K562 (cell line): ENCODE data around the gene DENND6A. TPM values are rescaled to one million over a fixed set of nuclear protein-coding genes. Genes with fewer than 3 reads are reported as not detected.

ENCODE experiments used
- ATAC-seq: fragments of 200-7000 bp; cut with Tn5 transposase; 3 replicates; pipeline ENCODE4 v1.9.1; 2020; ENCODE audit warnings: moderate library complexity
- BruUV-seq: library from RNA; stranded (reverse); fragments of 400-500 nt; replicated peaks from 2 replicates; lab custom pipeline; 2021; lab: Mats Ljungman, UMichigan
- CTCF ChIA-PET: fragments of 300-600 bp; formaldehyde crosslinking; extraction: SDS; loops from one replicate; lab custom pipeline; 2021; ENCODE audit warnings: low intra/inter-chr PET ratio; lab: Yijun Ruan, JAX
- POLR2A ChIA-PET: fragments of 300-600, 350-650 bp; sonication (Branson Sonifier 250); formaldehyde crosslinking; extraction: SDS; loops from one replicate; lab custom pipeline; 2021; ENCODE audit warnings: antibody characterized with exemption, inconsistent platforms; lab: Yijun Ruan, JAX
- DNase-seq, 4 experiments: peaks; one replicate each; pipeline versions ENCODE4 v3.0.0 to v3.0.0-alpha.2; 2011 to 2018; ENCODE audit warnings: low spot score in 3 of 4, mixed read lengths in 3 of 4; ENCODE audit errors: extremely low read depth in 1 of 4
- FAIRE-seq: peaks from 2 replicates; lab custom pipeline; 2011; peaks lifted over from hg19 to GRCh38; lab: Jason Lieb, UNC
- H2AFZ ChIP-seq: 2 replicates; pipeline ENCODE4 v1.6.0; 2011; ENCODE audit warnings: low read depth, low read length, control low read depth, inconsistent platforms
- H3K27ac ChIP-seq: fragments of 200-600 bp; 3 replicates; pipeline ENCODE4 v1.8.0; 2011; ENCODE audit warnings: low read depth, mild to moderate bottlenecking, control low read depth, inconsistent platforms, low read length, moderate library complexity, mixed read lengths; ENCODE audit errors: extremely low read depth
- H3K27me3 ChIP-seq, 2 experiments: fragments of 300-600 bp in 1 of 2; 2 replicates in 1 of 2; 3 replicates in 1 of 2; pipeline versions ENCODE4 v1.6.0 to v1.8.0; 2011; ENCODE audit warnings: inconsistent platforms in 2 of 2, low read length in 2 of 2, mild to moderate bottlenecking in 1 of 2, mixed read lengths in 1 of 2, moderate library complexity in 1 of 2; ENCODE audit not compliant: control insufficient read depth in 2 of 2, insufficient read depth in 2 of 2
- H3K36me3 ChIP-seq: fragments of 300-600 bp; 3 replicates; pipeline ENCODE4 v1.8.0; 2011; ENCODE audit warnings: mild to moderate bottlenecking, low read length, inconsistent platforms; ENCODE audit not compliant: control insufficient read depth, insufficient read depth
- H3K4me1 ChIP-seq, 2 experiments: fragments of 200-600 bp in 1 of 2; replicated peaks in 1 of 2; 2 replicates in 1 of 2; 3 replicates in 1 of 2; pipeline versions ENCODE4 v1.5.1 to v1.8.0; 2011; ENCODE audit warnings: inconsistent platforms in 2 of 2, low read length in 2 of 2, mild to moderate bottlenecking in 1 of 2, mixed read lengths in 1 of 2, moderate library complexity in 1 of 2; ENCODE audit not compliant: control insufficient read depth in 2 of 2, insufficient read depth in 2 of 2
- H3K4me2 ChIP-seq: 2 replicates; pipeline ENCODE4 v1.6.1; 2011; ENCODE audit warnings: low read length, control low read depth, inconsistent platforms, mixed read lengths; ENCODE audit not compliant: insufficient read depth
- H3K4me3 ChIP-seq: fragments of 200-600 bp; sonication (generic), shearing (Covaris generic); 2 replicates; pipeline ENCODE4 v1.5.1; 2016; ENCODE audit warnings: control low read depth, inconsistent platforms
- H3K79me2 ChIP-seq: fragments of 200-600 bp; 3 replicates; pipeline ENCODE4 v1.8.0; 2011; ENCODE audit warnings: low read length, inconsistent platforms; ENCODE audit not compliant: control insufficient read depth, insufficient read depth
- H3K9ac ChIP-seq, 2 experiments: 2 replicates each; pipeline versions ENCODE4 v1.6.0 to v1.6.1; 2011; ENCODE audit warnings: low read depth in 2 of 2, low read length in 2 of 2, control low read depth in 1 of 2, inconsistent platforms in 1 of 2, mild to moderate bottlenecking in 1 of 2, mixed read lengths in 1 of 2; ENCODE audit not compliant: insufficient read depth in 1 of 2
- H3K9me1 ChIP-seq: one replicate; pipeline ENCODE4 v1.6.0; 2011; ENCODE audit warnings: inconsistent platforms, mild to moderate bottlenecking, low read length, moderate library complexity; ENCODE audit not compliant: control insufficient read depth, insufficient read depth
- H3K9me3 ChIP-seq: replicated peaks from 2 replicates; pipeline ENCODE4 v1.5.1; 2011; ENCODE audit warnings: low read depth, low read length, inconsistent platforms; ENCODE audit not compliant: control insufficient read depth, insufficient read depth
- H4K20me1 ChIP-seq: replicated peaks from 2 replicates; pipeline ENCODE4 v1.6.1; 2011; ENCODE audit warnings: low read length, inconsistent platforms, mixed read lengths; ENCODE audit not compliant: control insufficient read depth, insufficient read depth
- BCL6 ChIP-seq: fragments of 250-450 bp; sonication (Bioruptor Pico); IDR thresholded peaks from 2 replicates; pipeline ENCODE4 v1.4.0; 2020
- NUFIP1 ChIP-seq: fragments of 450-650 bp; IDR thresholded peaks from 2 replicates; pipeline ENCODE4 v1.6.1; 2018; ENCODE audit not compliant: partially characterized antibody
- TAF15 ChIP-seq: fragments of 200-400 bp; formaldehyde crosslinking; IDR thresholded peaks from 2 replicates; pipeline ENCODE4 v1.6.1; 2017; ENCODE audit warnings: mild to moderate bottlenecking, low read depth, low read length, moderate library complexity
- TGIF2 ChIP-seq: sonication (generic); formaldehyde crosslinking; IDR thresholded peaks from 2 replicates; pipeline ENCODE4 v1.8.1; 2022; ENCODE audit warnings: mild to moderate bottlenecking, missing genetic modification reagents, moderate library complexity
- ZBED1 ChIP-seq: IDR thresholded peaks from 2 replicates; pipeline ENCODE4 v1.6.1; 2014
- ZNF263 ChIP-seq: sonication (generic); formaldehyde crosslinking; IDR thresholded peaks from 2 replicates; pipeline ENCODE4 v1.8.0; 2022; ENCODE audit warnings: mild to moderate bottlenecking, missing genetic modification reagents, borderline replicate concordance
- ZNF354B ChIP-seq: fragments of 250-450 bp; sonication (Bioruptor Pico); IDR thresholded peaks from 2 replicates; pipeline ENCODE4 v1.4.0; 2020
- ZNF830 ChIP-seq: fragments of 250-450 bp; sonication (Bioruptor Pico); IDR thresholded peaks from 2 replicates; pipeline ENCODE4 v1.5.0; 2021; ENCODE audit warnings: mild to moderate bottlenecking
- WGBS: fragments of 100-300 bp; shearing (Covaris generic); methylation state at CpG from one replicate; pipeline ENCODE4 v1.1.6; 2016; ENCODE audit warnings: low coverage, mixed read lengths; ENCODE audit not compliant: insufficient coverage; ENCODE audit errors: missing lambda C conversion rate; 5-methylcytosine and 5-hydroxymethylcytosine counted together
- in situ Hi-C: fragments of 300-500 bp; cut with MboI; formaldehyde crosslinking; loops from 4 replicates; pipeline ENCODE4 v1.15.0; 2018; ENCODE audit warnings: inconsistent platforms, mixed read lengths
- intact Hi-C: fragments of 100-400 bp; cut with micrococcal nuclease; formaldehyde crosslinking; loops from 2 replicates; pipeline ENCODE4 v1.14.2; 2022
- polyA plus RNA-seq, 8 experiments: library from polyadenylated mRNA; depleted of rRNA in 4 of 8; stranded (reverse) in 5 of 8; unstranded in 3 of 8; fragments of >200 nt; fragmentation: Nextera tagmentation in 2 of 8; fragmentation: Illumina TruSeq in 1 of 8; extraction: Ambion mirVana in 2 of 8; extraction: Trizol in 1 of 8; gene quantifications; 2 replicates each; pipeline versions ENCODE4 v1.2.1 to v1.2.3, GENCODE V29; 2011 to 2014; ENCODE audit warnings: inconsistent platforms in 1 of 8, missing spikeins in 1 of 8
- total RNA-seq, 7 experiments: library from RNA; depleted of rRNA in 6 of 7; stranded (reverse); fragments of >200 nt in 6 of 7; fragmentation: Illumina TruSeq in 2 of 7; extraction: Trizol in 2 of 7; gene quantifications; 2 replicates each; pipeline versions ENCODE4 v1.2.1 to v1.2.3, GENCODE V29; 2011 to 2021; ENCODE audit warnings: low replicate concordance in 1 of 7
- TF ChIP-seq, protein P1 (sequence below): fragments of 450-650 bp; formaldehyde crosslinking; IDR thresholded peaks from 2 replicates; pipeline ENCODE4 v1.4.0; 2020; ENCODE audit warnings: mild to moderate bottlenecking, moderate library complexity
- TF ChIP-seq, protein P2 (sequence below): sonication (generic); formaldehyde crosslinking; IDR thresholded peaks from 2 replicates; pipeline ENCODE4 v1.9.0; 2022; ENCODE audit warnings: mild to moderate bottlenecking, missing genetic modification reagents
- TF ChIP-seq, protein P3 (sequence below): sonication (generic); formaldehyde crosslinking; IDR thresholded peaks from 2 replicates; pipeline ENCODE4 v1.8.1; 2023; ENCODE audit warnings: mild to moderate bottlenecking, missing genetic modification reagents
- TF ChIP-seq, protein P4 (sequence below): fragments of 450-650 bp; IDR thresholded peaks from 2 replicates; pipeline ENCODE4 v1.6.1; 2016
- TF ChIP-seq, protein P5 (sequence below): fragments of 450-650 bp; formaldehyde crosslinking; IDR thresholded peaks from 2 replicates; pipeline ENCODE4 v1.4.0; 2020; ENCODE audit warnings: mild to moderate bottlenecking, moderate library complexity
- TF ChIP-seq, protein P6 (sequence below): fragments of 250-450 bp; sonication (Bioruptor Pico); IDR thresholded peaks from 2 replicates; pipeline ENCODE4 v1.4.0; 2020; ENCODE audit warnings: mild to moderate bottlenecking, moderate library complexity, borderline replicate concordance

The DENND6A gene
- total and polyA plus RNA-seq, 9 of the 15 experiments (the other 6 are each of a cell fraction or from before 2014, with no cell fraction given): 1.5 to 12.7 (median 7.1) TPM

DNA sequence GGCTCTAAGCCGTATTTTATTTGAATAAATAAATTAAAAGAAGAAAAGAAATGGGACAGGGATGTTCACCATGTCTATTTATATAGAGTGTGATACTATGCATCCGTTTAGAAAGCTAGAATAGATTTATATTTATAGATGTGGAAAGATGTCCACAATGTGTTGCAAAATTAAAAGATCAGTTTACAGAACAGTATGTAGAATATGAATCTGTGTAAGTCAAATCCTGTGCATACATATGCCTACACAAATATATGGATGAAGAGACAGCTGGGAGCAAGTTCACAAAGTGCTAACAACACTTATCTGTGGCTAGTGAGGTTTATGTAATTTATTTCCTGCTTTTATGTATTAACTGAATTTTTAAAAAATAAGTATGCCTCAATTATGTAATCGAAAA is 37.8 kb upstream of the DENND6A start:
- FAIRE-seq: no peak
- DNase-seq: no peak
- no peaks in the 10 kb centered on the region for H3K27me3 ChIP-seq
- H3K36me3 ChIP-seq: no peaks in the 10 kb centered on the region
- no peaks in the 10 kb centered on the region for H3K9me1 ChIP-seq
- TF ChIP-seq, protein P1, sequence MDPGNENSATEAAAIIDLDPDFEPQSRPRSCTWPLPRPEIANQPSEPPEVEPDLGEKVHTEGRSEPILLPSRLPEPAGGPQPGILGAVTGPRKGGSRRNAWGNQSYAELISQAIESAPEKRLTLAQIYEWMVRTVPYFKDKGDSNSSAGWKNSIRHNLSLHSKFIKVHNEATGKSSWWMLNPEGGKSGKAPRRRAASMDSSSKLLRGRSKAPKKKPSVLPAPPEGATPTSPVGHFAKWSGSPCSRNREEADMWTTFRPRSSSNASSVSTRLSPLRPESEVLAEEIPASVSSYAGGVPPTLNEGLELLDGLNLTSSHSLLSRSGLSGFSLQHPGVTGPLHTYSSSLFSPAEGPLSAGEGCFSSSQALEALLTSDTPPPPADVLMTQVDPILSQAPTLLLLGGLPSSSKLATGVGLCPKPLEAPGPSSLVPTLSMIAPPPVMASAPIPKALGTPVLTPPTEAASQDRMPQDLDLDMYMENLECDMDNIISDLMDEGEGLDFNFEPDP (CRISPR knock-in tag): no peak
- TF ChIP-seq, protein P2, sequence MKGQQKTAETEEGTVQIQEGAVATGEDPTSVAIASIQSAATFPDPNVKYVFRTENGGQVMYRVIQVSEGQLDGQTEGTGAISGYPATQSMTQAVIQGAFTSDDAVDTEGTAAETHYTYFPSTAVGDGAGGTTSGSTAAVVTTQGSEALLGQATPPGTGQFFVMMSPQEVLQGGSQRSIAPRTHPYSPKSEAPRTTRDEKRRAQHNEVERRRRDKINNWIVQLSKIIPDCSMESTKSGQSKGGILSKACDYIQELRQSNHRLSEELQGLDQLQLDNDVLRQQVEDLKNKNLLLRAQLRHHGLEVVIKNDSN (CRISPR knock-in tag): no peak
- TF ChIP-seq, protein P3, sequence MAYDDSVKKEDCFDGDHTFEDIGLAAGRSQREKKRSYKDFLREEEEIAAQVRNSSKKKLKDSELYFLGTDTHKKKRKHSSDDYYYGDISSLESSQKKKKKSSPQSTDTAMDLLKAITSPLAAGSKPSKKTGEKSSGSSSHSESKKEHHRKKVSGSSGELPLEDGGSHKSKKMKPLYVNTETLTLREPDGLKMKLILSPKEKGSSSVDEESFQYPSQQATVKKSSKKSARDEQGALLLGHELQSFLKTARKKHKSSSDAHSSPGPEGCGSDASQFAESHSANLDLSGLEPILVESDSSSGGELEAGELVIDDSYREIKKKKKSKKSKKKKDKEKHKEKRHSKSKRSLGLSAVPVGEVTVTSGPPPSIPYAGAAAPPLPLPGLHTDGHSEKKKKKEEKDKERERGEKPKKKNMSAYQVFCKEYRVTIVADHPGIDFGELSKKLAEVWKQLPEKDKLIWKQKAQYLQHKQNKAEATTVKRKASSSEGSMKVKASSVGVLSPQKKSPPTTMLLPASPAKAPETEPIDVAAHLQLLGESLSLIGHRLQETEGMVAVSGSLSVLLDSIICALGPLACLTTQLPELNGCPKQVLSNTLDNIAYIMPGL (CRISPR knock-in tag): no peak
- TF ChIP-seq, protein P4, sequence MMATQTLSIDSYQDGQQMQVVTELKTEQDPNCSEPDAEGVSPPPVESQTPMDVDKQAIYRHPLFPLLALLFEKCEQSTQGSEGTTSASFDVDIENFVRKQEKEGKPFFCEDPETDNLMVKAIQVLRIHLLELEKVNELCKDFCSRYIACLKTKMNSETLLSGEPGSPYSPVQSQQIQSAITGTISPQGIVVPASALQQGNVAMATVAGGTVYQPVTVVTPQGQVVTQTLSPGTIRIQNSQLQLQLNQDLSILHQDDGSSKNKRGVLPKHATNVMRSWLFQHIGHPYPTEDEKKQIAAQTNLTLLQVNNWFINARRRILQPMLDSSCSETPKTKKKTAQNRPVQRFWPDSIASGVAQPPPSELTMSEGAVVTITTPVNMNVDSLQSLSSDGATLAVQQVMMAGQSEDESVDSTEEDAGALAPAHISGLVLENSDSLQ: no peak
- TF ChIP-seq ZBED1: no peak
- no peak for TF ChIP-seq ZNF354B (CRISPR knock-in tag)
- no peak for TF ChIP-seq BCL6 (CRISPR knock-in tag)
- TF ChIP-seq ZNF263 (CRISPR knock-in tag): no peak
- no peak for TF ChIP-seq ZNF830 (CRISPR knock-in tag)
- no peak for TF ChIP-seq TGIF2 (CRISPR knock-in tag)
- TF ChIP-seq, protein P5, sequence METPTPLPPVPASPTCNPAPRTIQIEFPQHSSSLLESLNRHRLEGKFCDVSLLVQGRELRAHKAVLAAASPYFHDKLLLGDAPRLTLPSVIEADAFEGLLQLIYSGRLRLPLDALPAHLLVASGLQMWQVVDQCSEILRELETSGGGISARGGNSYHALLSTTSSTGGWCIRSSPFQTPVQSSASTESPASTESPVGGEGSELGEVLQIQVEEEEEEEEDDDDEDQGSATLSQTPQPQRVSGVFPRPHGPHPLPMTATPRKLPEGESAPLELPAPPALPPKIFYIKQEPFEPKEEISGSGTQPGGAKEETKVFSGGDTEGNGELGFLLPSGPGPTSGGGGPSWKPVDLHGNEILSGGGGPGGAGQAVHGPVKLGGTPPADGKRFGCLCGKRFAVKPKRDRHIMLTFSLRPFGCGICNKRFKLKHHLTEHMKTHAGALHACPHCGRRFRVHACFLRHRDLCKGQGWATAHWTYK: no peak
- TF ChIP-seq NUFIP1: no peak
- TF ChIP-seq TAF15: no peak
- TF ChIP-seq, protein P6, sequence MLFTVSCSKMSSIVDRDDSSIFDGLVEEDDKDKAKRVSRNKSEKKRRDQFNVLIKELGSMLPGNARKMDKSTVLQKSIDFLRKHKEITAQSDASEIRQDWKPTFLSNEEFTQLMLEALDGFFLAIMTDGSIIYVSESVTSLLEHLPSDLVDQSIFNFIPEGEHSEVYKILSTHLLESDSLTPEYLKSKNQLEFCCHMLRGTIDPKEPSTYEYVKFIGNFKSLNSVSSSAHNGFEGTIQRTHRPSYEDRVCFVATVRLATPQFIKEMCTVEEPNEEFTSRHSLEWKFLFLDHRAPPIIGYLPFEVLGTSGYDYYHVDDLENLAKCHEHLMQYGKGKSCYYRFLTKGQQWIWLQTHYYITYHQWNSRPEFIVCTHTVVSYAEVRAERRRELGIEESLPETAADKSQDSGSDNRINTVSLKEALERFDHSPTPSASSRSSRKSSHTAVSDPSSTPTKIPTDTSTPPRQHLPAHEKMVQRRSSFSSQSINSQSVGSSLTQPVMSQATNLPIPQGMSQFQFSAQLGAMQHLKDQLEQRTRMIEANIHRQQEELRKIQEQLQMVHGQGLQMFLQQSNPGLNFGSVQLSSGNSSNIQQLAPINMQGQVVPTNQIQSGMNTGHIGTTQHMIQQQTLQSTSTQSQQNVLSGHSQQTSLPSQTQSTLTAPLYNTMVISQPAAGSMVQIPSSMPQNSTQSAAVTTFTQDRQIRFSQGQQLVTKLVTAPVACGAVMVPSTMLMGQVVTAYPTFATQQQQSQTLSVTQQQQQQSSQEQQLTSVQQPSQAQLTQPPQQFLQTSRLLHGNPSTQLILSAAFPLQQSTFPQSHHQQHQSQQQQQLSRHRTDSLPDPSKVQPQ (CRISPR knock-in tag): no peak
- no peak overlapping the region for H3K4me3 ChIP-seq
- CTCF ChIA-PET: interaction anchor here (0.6 kb wide), 1 partner anchor 373 kb away, joined by 3 read pairs; no protein-coding TSS in a partner anchor
- in situ Hi-C loops (no loop called here), intact Hi-C loops (no loop called here)
- no peak for ATAC-seq
- no peak overlapping the region for H3K4me2 ChIP-seq
- H3K79me2 ChIP-seq: no peaks in the 10 kb centered on the region
- no peak overlapping the region for H2AFZ ChIP-seq
- H4K20me1 ChIP-seq: no peaks in the 10 kb centered on the region
- BruUV-seq: no TSS peak
- H3K4me1 ChIP-seq: no peaks in the 10 kb centered on the region
- H3K27ac ChIP-seq: no peak overlapping the region
- POLR2A ChIA-PET: no interaction called here
- WGBS: 8% methylated on average over 3 of the region's 3 CpGs
- H3K9me3 ChIP-seq: no peaks in the 10 kb centered on the region
- no peak overlapping the region for H3K9ac ChIP-seq
